ENCODE data around the gene CCDC33. TPM values are rescaled to one million over a fixed set of nuclear protein-coding genes. Genes with fewer than 3 reads are reported as not detected.

Gene CCDC33
- total RNA-seq, 4 donors from 2014 or later = not detected

GRCh38 chr15:74373731-74374647 is 137.9 kb downstream of the CCDC33 start:
- peak overlapping the region in 2 of 4 donors; percentile 24 to 44 for H3K27ac ChIP-seq
- TF ChIP-seq EP300 (IDR thresholded peaks at IDR 0.05) = no peak
- peak; percentile 78 to 93 (median 87) for TF ChIP-seq CTCF (IDR thresholded peaks at IDR 0.05)

GRCh38 chr15:74374648-74375302 is 138.6 kb downstream of the CCDC33 start:
- Histone ChIP-seq H3K9me3 (no peaks in the 10 kb centered on the region), H3K36me3 (no peaks in the 10 kb centered on the region), H3K4me1 (peaks cover 0 to 22% (median 7%) of the 10 kb centered on the region in 4 donors), H3K27me3 (no peaks in the 10 kb centered on the region), H3K27ac (no peak overlapping the region), H3K4me3 (peak overlapping the region in 2 of 4 donors; percentile 61 to 77)
- WGBS, 2 donors = 21 to 23% methylated on average over 11 of the region's 11 CpGs
- TF ChIP-seq POLR2A (IDR thresholded peaks at IDR 0.05) (no peak), CTCF (IDR thresholded peaks at IDR 0.05) (no peak), EP300 (IDR thresholded peaks at IDR 0.05) (no peak)
- no peak for DNase-seq (ENCODE audit: low spot score in 2 of 2)

More at GRCh38 chr15:74373731-74374647, 137.9 kb downstream of the CCDC33 start:
- Histone ChIP-seq H3K4me3 (peak overlapping the region; percentile 39 to 77 (median 66)), H3K27me3 (no peaks in the 10 kb centered on the region), H3K4me1 (peaks cover 0 to 22% (median 7%) of the 10 kb centered on the region in 4 donors), H3K9me3 (no peaks in the 10 kb centered on the region), H3K36me3 (no peaks in the 10 kb centered on the region)
- 1% methylated on average over 25 to 50 of the region's 62 CpGs for WGBS, 2 donors
- DNase-seq (ENCODE audit: low spot score in 2 of 2) = peak; percentile 88 to 96

- peak; percentile 64 to 88 (median 78) for TF ChIP-seq CTCF (IDR thresholded peaks at IDR 0.05)
- no peak for TF ChIP-seq POLR2A (IDR thresholded peaks at IDR 0.05)
- Histone ChIP-seq H3K4me3 (no peak overlapping the region), H3K4me1 (peaks cover 0 to 22% (median 7%) of the 10 kb centered on the region in 4 donors), H3K27ac (no peak overlapping the region), H3K36me3 (no peaks in the 10 kb centered on the region), H3K27me3 (no peaks in the 10 kb centered on the region), H3K9me3 (no peaks in the 10 kb centered on the region)
- WGBS, 2 donors = 12 to 13% methylated on average over 9 of the region's 9 CpGs
- DNase-seq (ENCODE audit: low spot score in 2 of 2) = peak; percentile 88 to 95
These were observed 139.2 kb downstream of the CCDC33 start for GRCh38 chr15:74375303-74375693.

- DNase-seq (ENCODE audit: low spot score in 2 of 2) = no peak
- Histone ChIP-seq H3K4me1 (peaks cover 0 to 22% (median 7%) of the 10 kb centered on the region in 4 donors), H3K27ac (no peak overlapping the region), H3K9me3 (no peaks in the 10 kb centered on the region), H3K27me3 (no peaks in the 10 kb centered on the region), H3K4me3 (no peak overlapping the region), H3K36me3 (no peaks in the 10 kb centered on the region)
- WGBS, 2 donors = 70 to 72% methylated on average over 1 of the region's 1 CpG
- TF ChIP-seq EP300 (IDR thresholded peaks at IDR 0.05) = no peak
- no peak for TF ChIP-seq CTCF (IDR thresholded peaks at IDR 0.05)
- TF ChIP-seq POLR2A (IDR thresholded peaks at IDR 0.05) = no peak
These were observed 140.1 kb downstream of the CCDC33 start for GRCh38 chr15:74376226-74376625.
